NCI-H524 (cell line): Measurements from ENCODE around the gene AJUBA.
A peak's percentile ranks its signal among the peaks of the same experiment; 100 is the strongest.
"Not testable (repeated sequence)": the region's sequence is repeated elsewhere in the genome, so short reads cannot be mapped to it uniquely, and the experiment has no call there.

ENCODE experiments used
- DNase-seq, 2 experiments: peaks; one replicate each; lab custom pipeline; 2025; lab: John Stamatoyannopoulos, UW

Gene AJUBA

GRCh38 chr14:23006188-23006534 lies 23.8 kb upstream of the AJUBA start:
- DNase-seq: no peak

- no peak for DNase-seq
Observed at GRCh38 chr14:23005451-23006187, 23.3 kb upstream of the AJUBA start.

- not testable (repeated sequence) for DNase-seq
Observed at GRCh38 chr14:23004274-23004673, 21.9 kb upstream of the AJUBA start.

- DNase-seq: no peak
Observed at GRCh38 chr14:23002592-23002991, 20.2 kb upstream of the AJUBA start.

DNA sequence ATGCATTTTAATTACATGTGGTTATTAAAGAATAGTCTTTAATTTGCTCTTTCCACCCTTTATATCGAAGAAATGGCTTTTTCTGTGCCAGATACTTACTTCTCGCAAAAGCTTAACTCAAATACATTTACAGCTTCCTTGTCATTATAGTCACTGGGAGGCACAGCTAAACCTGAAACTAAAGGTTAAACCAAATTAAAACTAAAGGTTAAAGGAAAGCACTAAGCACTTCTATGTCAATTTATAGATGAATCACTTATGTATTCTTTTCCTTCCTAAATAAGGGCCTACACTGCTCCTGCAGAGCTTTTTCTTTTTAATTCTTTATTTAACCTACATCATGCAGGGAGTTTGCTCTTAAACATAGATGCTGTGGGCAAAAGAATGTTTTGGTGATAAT lies 18.5 kb upstream of the AJUBA start:
- DNase-seq: no peak

- peak; percentile 32 to 61 for DNase-seq
Observed at GRCh38 chr14:22998329-22999012, 16.1 kb upstream of the AJUBA start.

GRCh38 chr14:22997676-22998323 lies 15.4 kb upstream of the AJUBA start:
- peak; percentile 53 to 78 for DNase-seq

DNA sequence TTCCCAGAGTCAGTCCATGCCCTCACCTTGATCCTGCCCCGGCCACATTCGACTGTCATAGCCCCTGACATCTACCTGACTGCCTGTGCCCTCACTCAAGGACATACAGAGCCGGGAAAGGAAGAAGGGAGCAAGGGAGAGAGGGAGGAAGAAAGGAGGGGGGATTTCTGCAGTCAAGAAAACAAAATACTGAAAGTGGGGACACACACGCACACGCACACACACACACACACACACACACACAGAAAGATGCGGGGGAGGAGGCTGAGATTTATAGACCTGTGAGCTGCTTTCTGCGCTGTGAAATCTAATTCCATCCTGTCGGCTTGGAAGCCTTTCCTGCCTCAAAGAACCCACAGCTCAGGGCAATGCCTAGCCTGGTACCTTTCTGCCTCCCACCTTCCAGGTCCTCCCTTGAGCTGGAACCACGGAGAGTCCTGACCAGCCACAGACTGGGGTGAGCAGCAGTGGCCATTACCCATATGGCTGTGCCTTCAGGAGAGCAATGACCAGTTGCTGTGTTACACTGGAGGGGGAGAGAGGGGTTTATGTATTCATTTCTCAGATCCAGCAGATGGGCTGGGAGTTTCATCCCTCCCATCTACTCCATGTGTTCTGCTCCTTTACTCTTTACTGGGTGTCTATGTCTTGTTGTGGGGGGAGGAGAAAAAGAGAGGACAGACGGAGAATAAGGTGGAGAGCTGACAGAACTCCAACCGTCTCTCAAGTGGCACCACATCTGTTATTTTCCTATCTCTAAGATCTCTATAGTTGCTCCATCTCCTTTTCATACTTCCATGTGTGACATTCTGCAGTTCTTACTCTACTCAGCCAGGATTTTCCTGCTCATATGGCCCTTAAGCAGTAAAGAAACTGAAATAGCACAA lies 14.7 kb upstream of the AJUBA start:
- DNase-seq: peak; percentile 100

GRCh38 chr14:22995889-22996625 lies 13.7 kb upstream of the AJUBA start:
- peak in 1 of 2 experiments; percentile 54 for DNase-seq

GRCh38 chr14:22994762-22995275 lies 12.5 kb upstream of the AJUBA start:
- peak; percentile 84 to 87 for DNase-seq

GRCh38 chr14:22993517-22993916 lies 11.2 kb upstream of the AJUBA start:
- DNase-seq: no peak

GRCh38 chr14:22991852-22992251 lies 9.5 kb upstream of the AJUBA start:
- no peak for DNase-seq

DNA sequence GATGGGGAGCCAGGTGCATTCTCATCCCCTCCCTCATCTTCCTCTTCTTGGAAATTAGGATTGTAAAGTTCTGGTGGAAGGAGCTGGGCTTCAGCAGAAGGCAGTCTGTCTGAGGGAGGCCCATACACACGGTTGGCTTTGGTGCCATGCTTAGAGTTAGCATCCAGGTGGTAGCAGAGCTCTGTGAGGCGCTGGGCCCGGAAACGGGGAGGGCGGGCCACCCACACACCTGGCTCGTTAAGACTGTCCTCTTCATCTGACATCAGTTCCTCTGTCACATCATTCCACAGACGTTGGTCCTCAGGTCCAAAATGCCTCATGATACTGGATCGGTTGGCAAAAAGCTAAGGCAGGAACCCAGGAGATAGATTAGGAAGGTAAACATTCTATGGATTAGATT lies 4.9 kb upstream of the AJUBA start:
- DNase-seq: peak in 1 of 2 experiments; percentile 31

GRCh38 chr14:22986508-22987054 lies 4.2 kb upstream of the AJUBA start:
- peak; percentile 87 to 95 for DNase-seq

GRCh38 chr14:22985894-22986507 lies 3.6 kb upstream of the AJUBA start:
- DNase-seq: no peak

- DNase-seq: no peak
Observed at GRCh38 chr14:22984959-22985658, 2.8 kb upstream of the AJUBA start.

DNA sequence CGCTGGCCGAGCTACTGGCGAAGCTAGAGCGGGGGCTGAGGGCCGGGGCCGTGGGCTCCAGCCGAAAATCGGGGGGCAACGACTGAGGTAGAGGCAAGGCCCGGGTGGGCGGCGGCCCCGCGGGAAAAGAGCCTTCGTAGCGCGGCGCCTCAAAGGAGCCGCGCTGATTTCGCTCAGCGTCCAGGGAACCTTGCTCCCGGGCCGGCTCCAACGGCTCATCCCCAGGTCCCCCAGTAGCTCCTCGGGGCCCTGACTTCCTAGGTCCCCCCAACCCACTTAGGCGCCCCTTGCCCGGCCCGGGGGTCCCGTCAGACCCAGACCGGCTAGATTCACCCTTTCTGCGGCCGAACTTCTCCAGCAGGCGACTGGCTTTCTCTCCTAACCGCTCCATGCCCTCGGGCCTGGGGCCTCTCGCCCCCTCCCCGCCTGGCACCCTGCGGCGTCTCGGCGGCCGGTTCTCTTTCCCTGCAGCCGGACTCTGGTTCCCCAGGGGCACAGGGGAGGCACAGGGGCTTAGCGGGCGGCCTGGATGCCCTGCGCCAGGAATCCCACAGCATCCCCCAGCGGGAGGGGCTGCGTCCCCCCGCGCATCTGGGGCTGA lies 375 bp downstream of the AJUBA start:
- DNase-seq: no peak

GRCh38 chr14:22981090-22981875 lies 1.1 kb downstream of the AJUBA start:
- peak in 1 of 2 experiments; percentile 46 for DNase-seq
